Coronary artery (tissue), 2 donors: ENCODE results near the gene ATR.
"Not testable (repeated sequence)": the region's sequence is repeated elsewhere in the genome, so short reads cannot be mapped to it uniquely, and the experiment has no call there.

ENCODE experiments used
- DNase-seq: peaks from one replicate; pipeline ENCODE4 v3.0.0-alpha.2; 2017; ENCODE audit warnings: low spot score
- H3K27ac ChIP-seq, 2 donors: fragments of 200-600 bp; sonication (generic); one replicate each; pipeline ENCODE4 v1.5.1; 2016 to 2019
- H3K4me3 ChIP-seq: fragments of 200-600 bp; sonication (generic); 2 replicates; pipeline ENCODE4 v1.5.1; 2016; ENCODE audit warnings: mild to moderate bottlenecking, moderate library complexity
- TF ChIP-seq, protein P1 (sequence below): fragments of 200-600 bp; sonication (generic); IDR thresholded peaks from one replicate; pipeline ENCODE4 v1.5.1; 2019; ENCODE audit warnings: antibody characterized with exemption

Gene ATR

DNA sequence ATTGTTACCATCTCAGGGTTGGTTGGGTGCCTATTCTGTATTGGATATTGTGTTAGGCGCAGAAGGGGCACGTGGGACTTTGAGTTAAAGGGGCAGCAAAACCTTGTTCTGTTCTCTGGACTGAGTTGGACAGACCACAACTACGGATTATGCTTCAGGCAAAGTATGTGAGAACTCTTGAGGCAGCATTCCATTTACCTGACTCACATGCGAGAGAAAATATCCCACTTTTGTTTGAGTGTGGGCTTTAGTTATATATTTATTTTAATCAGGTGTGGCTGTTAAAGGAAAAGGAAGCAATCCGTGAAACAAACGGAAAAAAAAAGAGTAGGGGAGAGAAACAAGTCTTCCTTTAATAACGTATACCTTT is 17.0 kb upstream of the ATR start:
- TF ChIP-seq, protein P1, sequence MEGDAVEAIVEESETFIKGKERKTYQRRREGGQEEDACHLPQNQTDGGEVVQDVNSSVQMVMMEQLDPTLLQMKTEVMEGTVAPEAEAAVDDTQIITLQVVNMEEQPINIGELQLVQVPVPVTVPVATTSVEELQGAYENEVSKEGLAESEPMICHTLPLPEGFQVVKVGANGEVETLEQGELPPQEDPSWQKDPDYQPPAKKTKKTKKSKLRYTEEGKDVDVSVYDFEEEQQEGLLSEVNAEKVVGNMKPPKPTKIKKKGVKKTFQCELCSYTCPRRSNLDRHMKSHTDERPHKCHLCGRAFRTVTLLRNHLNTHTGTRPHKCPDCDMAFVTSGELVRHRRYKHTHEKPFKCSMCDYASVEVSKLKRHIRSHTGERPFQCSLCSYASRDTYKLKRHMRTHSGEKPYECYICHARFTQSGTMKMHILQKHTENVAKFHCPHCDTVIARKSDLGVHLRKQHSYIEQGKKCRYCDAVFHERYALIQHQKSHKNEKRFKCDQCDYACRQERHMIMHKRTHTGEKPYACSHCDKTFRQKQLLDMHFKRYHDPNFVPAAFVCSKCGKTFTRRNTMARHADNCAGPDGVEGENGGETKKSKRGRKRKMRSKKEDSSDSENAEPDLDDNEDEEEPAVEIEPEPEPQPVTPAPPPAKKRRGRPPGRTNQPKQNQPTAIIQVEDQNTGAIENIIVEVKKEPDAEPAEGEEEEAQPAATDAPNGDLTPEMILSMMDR, result no peak
- H3K27ac ChIP-seq, result peak overlapping the region in 1 of 2 donors; percentile 32
- peak overlapping the region; percentile 73 for H3K4me3 ChIP-seq
- no peak for DNase-seq

GRCh38 chr3:142595141-142595540 is 16.6 kb upstream of the ATR start:
- DNase-seq, result no peak
- no peak overlapping the region for H3K27ac ChIP-seq
- TF ChIP-seq, protein P1, result no peak
- H3K4me3 ChIP-seq, result no peak overlapping the region

- H3K4me3 ChIP-seq, DNase-seq, H3K27ac ChIP-seq: not testable (repeated sequence)
These were observed 13.7 kb upstream of the ATR start for GRCh38 chr3:142592268-142592667.

- no peak overlapping the region for H3K27ac ChIP-seq
- no peak for DNase-seq
- H3K4me3 ChIP-seq, result no peak overlapping the region
- TF ChIP-seq, protein P1, result no peak
These were observed 10.2 kb upstream of the ATR start for GRCh38 chr3:142588703-142589102.

DNA sequence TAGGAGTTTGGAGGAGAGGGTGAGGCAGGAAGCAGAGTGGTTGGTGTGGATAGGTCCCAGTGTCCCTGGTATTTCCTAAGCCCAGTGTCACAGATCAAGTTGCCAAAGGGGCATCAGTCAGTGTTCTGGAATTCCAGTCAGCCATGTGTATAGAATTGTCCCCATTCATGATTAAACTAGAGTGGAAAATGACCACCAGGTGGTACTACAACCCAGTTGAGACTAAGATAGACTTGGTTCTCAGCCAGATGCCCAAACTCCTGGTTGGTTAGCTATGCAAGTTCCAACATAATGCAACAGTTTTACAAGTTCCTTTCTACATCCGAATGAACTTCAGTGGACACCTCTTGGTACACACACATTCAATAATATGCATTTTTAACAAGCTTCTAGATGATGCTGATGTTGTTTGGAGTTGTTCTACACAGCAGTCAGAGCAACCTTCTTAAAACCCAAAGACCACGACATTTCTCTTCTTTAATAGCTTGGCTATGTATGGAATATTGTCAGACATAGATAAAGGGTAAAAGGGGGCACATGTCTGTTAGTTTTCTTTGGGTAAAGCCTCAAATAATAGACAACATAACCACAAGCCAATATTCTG is 8.4 kb upstream of the ATR start:
- Histone ChIP-seq H3K27ac (no peak overlapping the region), H3K4me3 (no peak overlapping the region)
- DNase-seq, result no peak
- TF ChIP-seq, protein P1, result no peak

- H3K27ac ChIP-seq, H3K4me3 ChIP-seq, DNase-seq: not testable (repeated sequence)
These were observed 2.5 kb upstream of the ATR start for GRCh38 chr3:142581070-142581469.

GRCh38 chr3:142580061-142580423 is 1.5 kb upstream of the ATR start:
- Histone ChIP-seq H3K27ac (no peak overlapping the region), H3K4me3 (no peak overlapping the region)

GRCh38 chr3:142577696-142578328 is 721 bp downstream of the ATR start:
- Histone ChIP-seq H3K27ac (peak overlapping the region; percentile 91 to 95), H3K4me3 (peak overlapping the region; percentile 96)
- TF ChIP-seq, protein P1, result no peak
- no peak for DNase-seq

More at GRCh38 chr3:142580061-142580423, 1.5 kb upstream of the ATR start:
- no peak for DNase-seq
- TF ChIP-seq, protein P1, result no peak
